Neural progenitor cell (in vitro differentiated cells): ENCODE measurements around the gene MYH10. TPM values are rescaled to one million over a fixed set of nuclear protein-coding genes. Genes with fewer than 3 reads are reported as not detected.

Source experiments
- DNase-seq: peaks from one replicate; pipeline ENCODE4 v3.0.0-alpha.2; 2016; ENCODE audit warnings: low spot score
- H2AFZ ChIP-seq: fragments of 200-600 bp; sonication (generic); replicated peaks from 2 replicates; pipeline ENCODE4 v1.6.1; 2016; ENCODE audit warnings: antibody characterized with exemption
- H3F3A ChIP-seq: fragments of 200-600 bp; sonication (generic); 2 replicates; pipeline ENCODE4 v1.6.1; 2016; ENCODE audit warnings: antibody characterized with exemption, low read depth
- H3K27ac ChIP-seq: fragments of 200-600 bp; sonication (generic); 2 replicates; pipeline ENCODE4 v1.5.1; 2016; ENCODE audit warnings: mild to moderate bottlenecking
- H3K27me3 ChIP-seq: fragments of 200-600 bp; sonication (generic); 2 replicates; pipeline ENCODE4 v1.6.1; 2016; ENCODE audit warnings: mild to moderate bottlenecking, moderate library complexity
- H3K36me3 ChIP-seq: fragments of 200-600 bp; sonication (generic); 2 replicates; pipeline ENCODE4 v1.5.1; 2016
- H3K4me1 ChIP-seq: fragments of 200-600 bp; sonication (generic); 2 replicates; pipeline ENCODE4 v1.6.1; 2016; ENCODE audit warnings: mixed run types
- H3K4me2 ChIP-seq: fragments of 200-600 bp; sonication (generic); 2 replicates; pipeline ENCODE4 v1.6.1; 2016
- H3K4me3 ChIP-seq: fragments of 200-600 bp; sonication (generic); 2 replicates; pipeline ENCODE4 v1.5.1; 2016
- H3K79me2 ChIP-seq: fragments of 200-600 bp; sonication (generic); 2 replicates; pipeline ENCODE4 v1.6.1; 2016; ENCODE audit warnings: low read depth
- H3K9ac ChIP-seq: fragments of 200-600 bp; sonication (generic); 2 replicates; pipeline ENCODE4 v1.6.1; 2016
- H3K9me3 ChIP-seq: fragments of 200-600 bp; sonication (generic); 2 replicates; pipeline ENCODE4 v1.5.1; 2016; ENCODE audit warnings: low read depth
- H4K20me1 ChIP-seq: fragments of 200-600 bp; sonication (generic); 2 replicates; pipeline ENCODE4 v1.6.1; 2016; ENCODE audit warnings: low read depth
- H3K27ac Mint-ChIP-seq: 3 replicates; pipeline ENCODE4 v1.8.0; 2021; ENCODE audit warnings: mixed read lengths
- H3K27me3 Mint-ChIP-seq: 2 replicates; pipeline ENCODE4 v1.8.0; 2022; ENCODE audit warnings: low read depth, mild to moderate bottlenecking, inconsistent platforms, moderate library complexity, mixed read lengths; ENCODE audit not compliant: insufficient read depth
- H3K36me3 Mint-ChIP-seq: 3 replicates; pipeline ENCODE4 v1.8.0; 2021; ENCODE audit warnings: mixed read lengths
- H3K4me1 Mint-ChIP-seq: 3 replicates; pipeline ENCODE4 v1.8.0; 2021; ENCODE audit warnings: mixed read lengths
- H3K4me3 Mint-ChIP-seq: 3 replicates; pipeline ENCODE4 v1.8.0; 2021; ENCODE audit warnings: mild to moderate bottlenecking, moderate library complexity, mixed read lengths
- H3K9me3 Mint-ChIP-seq: 3 replicates; pipeline ENCODE4 v1.8.0; 2020; ENCODE audit warnings: mixed read lengths
- CTCF ChIP-seq: fragments of 200-600 bp; sonication (generic); IDR thresholded peaks from 2 replicates; pipeline ENCODE4 v1.5.1; 2017; ENCODE audit warnings: antibody characterized with exemption, mild to moderate bottlenecking
- EZH2 ChIP-seq: fragments of 200-600 bp; sonication (generic); IDR thresholded peaks from 2 replicates; pipeline ENCODE4 v1.6.1; 2017; ENCODE audit warnings: antibody characterized with exemption, mild to moderate bottlenecking, moderate library complexity
- EZH2phosphoT487 ChIP-seq: fragments of 200-600 bp; sonication (generic); IDR thresholded peaks from 2 replicates; pipeline ENCODE4 v1.6.1; 2017; ENCODE audit warnings: antibody characterized with exemption
- total RNA-seq: library from RNA; depleted of rRNA; stranded (reverse); fragments of >200 nt; gene quantifications from 2 replicates; pipeline ENCODE4 v1.2.3, GENCODE V29; 2015; ENCODE audit warnings: low replicate concordance

MYH10 gene
- total RNA-seq, 1 donor from 2014 or later, result 213 TPM

DNA sequence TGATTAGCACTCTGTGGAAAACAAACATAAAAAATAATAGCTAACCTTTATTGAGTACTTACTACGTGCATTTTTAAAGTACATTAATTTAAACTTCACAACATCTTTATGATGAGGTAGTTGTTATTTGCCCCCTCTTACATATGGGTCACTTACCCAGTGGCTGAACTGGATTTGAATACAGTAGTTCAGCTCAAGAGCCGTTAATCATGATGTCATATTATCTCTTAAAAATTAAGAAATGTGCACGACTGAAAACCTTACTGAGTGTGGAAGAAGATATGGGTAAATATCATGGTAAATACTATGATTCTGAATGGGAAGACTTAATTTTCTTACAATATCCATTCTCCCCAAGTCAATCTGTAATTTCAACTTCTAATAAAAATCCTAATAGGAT is 177.2 kb downstream of the MYH10 start:
- TF ChIP-seq EZH2phosphoT487, result no peak
- TF ChIP-seq CTCF, result no peak
- TF ChIP-seq EZH2, result no peak
- H2AFZ ChIP-seq, result no peak overlapping the region
- H3F3A ChIP-seq, result no peaks in the 10 kb centered on the region
- Mint-ChIP-seq H3K36me3 (peaks cover 24% of the 10 kb centered on the region), H3K9me3 (no peaks in the 10 kb centered on the region), H3K4me3 (no peak overlapping the region), H3K27ac (no peak overlapping the region), H3K4me1 (no peaks in the 10 kb centered on the region), H3K27me3 (no peaks in the 10 kb centered on the region)
- no peaks in the 10 kb centered on the region for H3K4me1 ChIP-seq
- H3K27ac ChIP-seq, result no peak overlapping the region
- no peaks in the 10 kb centered on the region for H3K27me3 ChIP-seq
- no peaks in the 10 kb centered on the region for H3K9me3 ChIP-seq
- H3K9ac ChIP-seq, result no peak overlapping the region
- H3K79me2 ChIP-seq, result no peaks in the 10 kb centered on the region
- no peaks in the 10 kb centered on the region for H4K20me1 ChIP-seq
- peaks cover 12% of the 10 kb centered on the region for H3K36me3 ChIP-seq
- no peak for DNase-seq
- H3K4me3 ChIP-seq, result no peak overlapping the region
- no peak overlapping the region for H3K4me2 ChIP-seq

- Histone ChIP-seq H3K36me3 (peaks cover 15% of the 10 kb centered on the region), H3K4me1 (no peaks in the 10 kb centered on the region), H2AFZ (no peak overlapping the region), H3K27ac (no peak overlapping the region), H4K20me1 (no peaks in the 10 kb centered on the region), H3F3A (no peaks in the 10 kb centered on the region), H3K4me2 (no peak overlapping the region), H3K79me2 (no peaks in the 10 kb centered on the region), H3K4me3 (no peak overlapping the region), H3K27me3 (no peaks in the 10 kb centered on the region), H3K9me3 (no peaks in the 10 kb centered on the region), H3K9ac (no peak overlapping the region)
- Mint-ChIP-seq H3K9me3 (no peaks in the 10 kb centered on the region), H3K36me3 (peaks cover 25% of the 10 kb centered on the region), H3K27ac (no peak overlapping the region), H3K4me1 (no peaks in the 10 kb centered on the region), H3K4me3 (no peak overlapping the region), H3K27me3 (no peaks in the 10 kb centered on the region)
- DNase-seq, result no peak
- TF ChIP-seq EZH2 (no peak), EZH2phosphoT487 (no peak)
These were observed 178.5 kb downstream of the MYH10 start for GRCh38 chr17:8451933-8452614.

- no peaks in the 10 kb centered on the region for H3K9me3 Mint-ChIP-seq
- TF ChIP-seq EZH2 (no peak), CTCF (no peak), EZH2phosphoT487 (no peak)
- peaks cover 7% of the 10 kb centered on the region for H4K20me1 ChIP-seq
- no peak overlapping the region for H3K4me2 ChIP-seq
- no peak for DNase-seq
- H3K4me3 Mint-ChIP-seq, result no peak overlapping the region
- H3K36me3 ChIP-seq, result peaks cover 19% of the 10 kb centered on the region
- peaks cover 6% of the 10 kb centered on the region for H3K4me1 ChIP-seq
- no peak overlapping the region for H3K27ac ChIP-seq
- H3K9ac ChIP-seq, result no peak overlapping the region
- H3K79me2 ChIP-seq, result peaks cover 8% of the 10 kb centered on the region
- H3K4me3 ChIP-seq, result no peak overlapping the region
- H3K27ac Mint-ChIP-seq, result no peak overlapping the region
- H3K9me3 ChIP-seq, result no peaks in the 10 kb centered on the region
- H3K27me3 ChIP-seq, result no peaks in the 10 kb centered on the region
- peaks cover 11% of the 10 kb centered on the region for H3K4me1 Mint-ChIP-seq
- H3F3A ChIP-seq, result peaks cover 7% of the 10 kb centered on the region
- no peaks in the 10 kb centered on the region for H3K27me3 Mint-ChIP-seq
- no peak overlapping the region for H2AFZ ChIP-seq
- H3K36me3 Mint-ChIP-seq, result peaks cover 14% of the 10 kb centered on the region
These were observed 182.2 kb downstream of the MYH10 start for GRCh38 chr17:8448310-8448709.

GRCh38 chr17:8447799-8448198 is 182.7 kb downstream of the MYH10 start:
- H3K27me3 ChIP-seq, result no peaks in the 10 kb centered on the region
- no peak overlapping the region for H3K27ac Mint-ChIP-seq

More at GRCh38 chr17:8447799-8448198, 182.7 kb downstream of the MYH10 start:
- no peak overlapping the region for H3K27ac ChIP-seq
- no peaks in the 10 kb centered on the region for H3K27me3 Mint-ChIP-seq
- TF ChIP-seq EZH2 (no peak), CTCF (no peak), EZH2phosphoT487 (no peak)
- H3K79me2 ChIP-seq, result peaks cover 13% of the 10 kb centered on the region
- H3K4me1 ChIP-seq, result peaks cover 8% of the 10 kb centered on the region
- H2AFZ ChIP-seq, result no peak overlapping the region
- peaks cover 11% of the 10 kb centered on the region for H3F3A ChIP-seq
- no peak overlapping the region for H3K4me2 ChIP-seq
- H3K9me3 Mint-ChIP-seq, result no peaks in the 10 kb centered on the region
- no peaks in the 10 kb centered on the region for H3K9me3 ChIP-seq
- H3K36me3 Mint-ChIP-seq, result peaks cover 14% of the 10 kb centered on the region
- H4K20me1 ChIP-seq, result peaks cover 12% of the 10 kb centered on the region
- H3K9ac ChIP-seq, result no peak overlapping the region
- H3K4me3 Mint-ChIP-seq, result no peak overlapping the region
- no peak overlapping the region for H3K4me3 ChIP-seq
- H3K36me3 ChIP-seq, result peaks cover 19% of the 10 kb centered on the region
- peaks cover 15% of the 10 kb centered on the region for H3K4me1 Mint-ChIP-seq
- peak; percentile 10 for DNase-seq
